Measurements from ENCODE around the gene MAGEE1. TPM values are rescaled to one million over a fixed set of nuclear protein-coding genes. Genes with fewer than 3 reads are reported as not detected.
A peak's percentile ranks its signal among the peaks of the same experiment; 100 is the strongest.

The MAGEE1 gene
- total and polyA plus RNA-seq, 2 of the 8 experiments (the other 6 are each of a cell fraction or from before 2014, with no cell fraction given) = 1.3 to 10.2 TPM

GRCh38 chrX:76454456-76454927 is 27.0 kb downstream of the MAGEE1 start:
- ChIA-PET CTCF (ENCODE audit: partially characterized antibody) (interaction anchor here (0.8 to 3.5 kb wide), 16 partner anchors 8 to 1575 kb away, joined by 3 to 24 read pairs (median 4); no protein-coding TSS in a partner anchor), POLR2A (ENCODE audit: partially characterized antibody) (interaction anchor here (0.9 to 1.0 kb wide), 3 partner anchors 21 to 32 kb away, joined by 3 read pairs; no protein-coding TSS in a partner anchor)
- Histone ChIP-seq H3K79me2 (ENCODE audit: control insufficient read depth in 1 of 2, insufficient read depth in 2 of 2, low read length in 2 of 2) (no peaks in the 10 kb centered on the region), H3K4ac (replicated peaks; ENCODE audit: insufficient read length, low read depth, low read length) (no peak overlapping the region), H2BK5ac (ENCODE audit: low read depth, low read length) (0 out of 2 replicates have a peak overlapping the region, but pooled peaks have one; percentile 44), H3K27ac (ENCODE audit: low read depth, low read length) (peak overlapping the region; percentile 58; the same call in 1 of the 2 replicates), H3K14ac (ENCODE audit: insufficient read length) (no peak overlapping the region), H3K23me2 (ENCODE audit: low read depth, low read length) (no peaks in the 10 kb centered on the region), H2BK15ac (ENCODE audit: low read length) (no peak overlapping the region), H2BK120ac (replicated peaks; ENCODE audit: low read depth, low read length) (no peak overlapping the region), H3K23ac (ENCODE audit: insufficient read length) (no peak overlapping the region), H4K91ac (replicated peaks; ENCODE audit: insufficient read length, low read length) (no peak overlapping the region), H2AK5ac (ENCODE audit: low read depth, low read length) (no peak overlapping the region), H3K79me1 (ENCODE audit: low read depth, low read length) (no peaks in the 10 kb centered on the region), H2BK12ac (ENCODE audit: low read depth, low read length) (peak overlapping the region; percentile 68; the same call in 1 of the 2 replicates), H3K18ac (ENCODE audit: extremely low read depth, low read length) (peak overlapping the region; percentile 48; the same call in 1 of the 2 replicates), H3K36me3 (ENCODE audit: control insufficient read depth in 2 of 4, insufficient read depth in 4 of 4, low read length in 3 of 4) (no peaks in the 10 kb centered on the region), H4K5ac (ENCODE audit: insufficient read length, low read depth, low read length) (no peak overlapping the region), H3K9ac (replicated peaks in 1 of 4; ENCODE audit: extremely low read depth in 1 of 4, low read depth in 3 of 4, low read length in 3 of 4) (peak overlapping the region in 2 of 4 experiments; percentile 13 to 37; a peak in 1 of 7 replicates), H3K56ac (replicated peaks; ENCODE audit: insufficient read length, low read depth, low read length) (no peak overlapping the region), H3K27me3 (replicated peaks in 1 of 4; ENCODE audit: control insufficient read depth in 3 of 4, extremely low read depth in 1 of 4, insufficient read depth in 3 of 4, low read length in 3 of 4) (no peaks in the 10 kb centered on the region), H2AFZ (ENCODE audit: low read length) (peak overlapping the region; percentile 62; the same call in 1 of the 2 replicates), H4K20me1 (replicated peaks in 1 of 2; ENCODE audit: control insufficient read depth in 1 of 2, insufficient read depth in 2 of 2, low read length in 2 of 2) (no peaks in the 10 kb centered on the region), H3K4me2 (ENCODE audit: insufficient read depth in 1 of 2, low read depth in 2 of 2, low read length in 2 of 2) (peak overlapping the region; percentile 7 to 30; a peak in 3 of 4 replicates), H3K4me1 (replicated peaks in 1 of 4; ENCODE audit: control insufficient read depth in 3 of 4, insufficient read depth in 4 of 4, low read length in 3 of 4) (peaks cover 0 to 8% (median 4%) of the 10 kb centered on the region in 4 experiments; a peak in 5 of 7 replicates), H2BK20ac (ENCODE audit: low read length) (no peak overlapping the region), H3K9me3 (ENCODE audit: insufficient read depth in 2 of 2, low read depth in 1 of 2, low read length in 1 of 2) (no peaks in the 10 kb centered on the region), H3K4me3 (ENCODE audit: extremely low read depth in 1 of 4, insufficient read depth in 2 of 4, low read depth in 3 of 4, low read length in 4 of 4) (no peak overlapping the region), H4K8ac (ENCODE audit: extremely low read depth, insufficient read depth, low read length) (no peak overlapping the region)
- peak; percentile 91 for FAIRE-seq
- peak in 1 of 2 experiments; percentile 52 for DNase-seq (ENCODE audit: low read depth in 1 of 2, low spot score in 2 of 2)
- 10% methylated on average over 3 of the region's 3 CpGs; no CpG with 5 or more reads in 1 of the 2 experiments for WGBS, 2 experiments (ENCODE audit: extremely low coverage in 1 of 2, insufficient coverage in 1 of 2, insufficient read length in 1 of 2, insufficient replicate concordance in 2 of 2, low coverage in 1 of 2, low lambda C conversion rate in 2 of 2, missing lambda C conversion rate in 1 of 2)
- TF ChIP-seq RBBP5 (IDR thresholded peaks at IDR 0.05; ENCODE audit: borderline replicate concordance, low read depth, low read length) (peak; percentile 62; the same call in 1 of the 2 replicates), CTCF (IDR thresholded peaks at IDR 0.05; ENCODE audit: control extremely low read depth in 1 of 3, insufficient read depth in 1 of 3, low read depth in 1 of 3, low read length in 3 of 3) (peak in 2 of 3 experiments; percentile 27 to 58; a peak in 2 of 4 replicates), RAD21 (IDR thresholded peaks at IDR 0.05 in 1 of 2, conservative IDR thresholded peaks at IDR 0.05 in 1 of 2; ENCODE audit: low read depth in 2 of 2, low read length in 2 of 2) (peak; percentile 62 to 76), SP1 (IDR thresholded peaks at IDR 0.05; ENCODE audit: low read depth, low read length) (no peak), ASH2L (IDR thresholded peaks at IDR 0.05; ENCODE audit: low read length) (peak; percentile 28), CREB1 (IDR thresholded peaks at IDR 0.05) (no peak), ATF3 (IDR thresholded peaks at IDR 0.05; ENCODE audit: insufficient read depth, low read depth, low read length) (no peak), YY1 (IDR thresholded peaks at IDR 0.05; ENCODE audit: low read depth, low read length) (no peak), KDM4A (IDR thresholded peaks at IDR 0.05; ENCODE audit: low read depth, low read length, severe bottlenecking) (no peak)

All from H1 (cell line).